IPS-NIHi11 (cell line): ENCODE results near the gene ZNF107.
"Not testable (repeated sequence)": the region's sequence is repeated elsewhere in the genome, so short reads cannot be mapped to it uniquely, and the experiment has no call there.

Source experiments
- DNase-seq: peaks from one replicate; pipeline ENCODE4 v3.0.0; 2012; ENCODE audit warnings: mixed read lengths, low spot score

Gene ZNF107

GRCh38 chr7:64643566-64643965 lies 22.4 kb upstream of the ZNF107 start:
- no peak for DNase-seq

DNA sequence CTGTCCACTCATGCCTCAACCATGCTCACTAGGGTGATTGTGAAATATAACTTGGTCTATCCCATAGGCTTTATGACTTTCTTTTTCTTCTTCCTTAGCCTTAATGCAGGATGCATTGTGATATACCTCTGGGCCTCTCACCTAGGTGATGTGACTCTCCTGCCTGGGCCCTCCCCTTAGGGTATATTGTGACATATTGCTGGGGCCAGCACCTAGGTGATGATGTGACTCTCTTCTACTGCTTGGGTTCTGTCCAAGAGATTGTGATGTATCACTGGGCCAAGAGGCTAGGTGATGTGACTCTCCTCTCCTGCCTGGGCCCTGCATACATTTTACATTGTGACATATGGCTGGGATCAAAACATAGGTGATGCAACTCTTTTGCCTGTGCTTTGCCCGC lies 14.7 kb upstream of the ZNF107 start:
- DNase-seq: no peak

GRCh38 chr7:64651632-64652165 lies 14.2 kb upstream of the ZNF107 start:
- no peak for DNase-seq

GRCh38 chr7:64653721-64654401 lies 12.1 kb upstream of the ZNF107 start:
- DNase-seq: no peak

- DNase-seq: no peak
These were observed 11.0 kb upstream of the ZNF107 start for GRCh38 chr7:64654796-64655548.

- DNase-seq: no peak
These were observed 10.1 kb upstream of the ZNF107 start for GRCh38 chr7:64655811-64656210.

GRCh38 chr7:64656489-64656888 lies 9.4 kb upstream of the ZNF107 start:
- DNase-seq: no peak

DNA sequence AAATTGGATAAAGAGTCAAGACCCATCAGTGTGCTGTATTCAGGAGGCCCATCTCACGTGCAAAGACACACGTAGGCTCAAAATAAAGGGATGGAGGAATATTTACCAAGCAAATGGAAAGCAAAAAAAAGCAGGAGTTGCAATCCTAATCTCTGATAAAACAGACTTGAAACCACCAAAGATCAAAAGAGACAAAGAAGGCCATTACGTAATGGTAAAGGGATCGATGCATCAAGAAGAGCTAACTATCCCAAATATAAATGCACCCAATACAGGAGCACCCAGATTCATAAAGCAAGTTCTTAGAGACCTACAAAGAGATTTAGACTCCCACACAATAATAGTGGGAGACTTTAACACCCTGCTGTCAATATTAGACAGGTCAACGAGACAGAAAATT lies 3.8 kb upstream of the ZNF107 start:
- DNase-seq: not testable (repeated sequence)

DNA sequence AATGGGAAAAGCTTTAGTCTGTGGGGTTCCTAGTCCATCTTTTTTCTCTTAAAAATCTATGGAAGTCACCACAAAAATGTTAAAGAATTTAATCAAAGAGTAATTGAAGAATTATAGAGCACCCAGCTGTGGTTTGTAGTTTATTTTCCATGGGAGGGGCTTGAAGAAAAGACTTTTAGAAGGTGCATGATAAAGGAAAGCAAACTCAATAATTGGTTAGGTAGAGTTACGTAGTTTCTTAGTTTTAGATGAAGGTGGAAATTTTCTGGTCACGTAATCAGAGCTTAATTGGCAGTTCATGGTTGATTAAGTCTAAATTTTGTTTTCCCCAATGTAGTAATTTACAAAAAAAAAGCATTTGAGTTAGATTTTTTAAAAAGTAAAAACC lies 724 bp downstream of the ZNF107 start:
- no peak for DNase-seq

GRCh38 chr7:64667311-64667710 lies 1.4 kb downstream of the ZNF107 start:
- no peak for DNase-seq

DNA sequence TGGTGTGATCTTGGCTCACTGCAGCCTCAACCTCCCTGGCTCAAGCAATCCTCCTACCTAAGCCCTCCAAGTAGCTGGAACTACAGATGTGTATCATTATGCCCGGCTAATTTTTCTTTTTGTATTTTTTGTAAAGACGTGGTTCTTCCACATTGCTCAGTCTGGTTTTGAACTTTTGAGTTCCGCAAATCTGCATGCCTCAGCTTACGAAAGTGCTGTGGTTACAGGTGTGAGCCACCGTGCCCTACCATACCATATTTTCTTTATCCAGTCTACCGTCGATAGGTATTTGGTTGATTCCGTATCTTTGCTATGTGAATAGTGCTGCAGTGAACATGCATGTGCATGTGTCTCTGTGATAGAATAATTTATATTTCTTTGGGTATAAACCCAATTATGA lies 6.5 kb downstream of the ZNF107 start:
- no peak for DNase-seq

- DNase-seq: peak; percentile 35
These were observed 19.2 kb downstream of the ZNF107 start for GRCh38 chr7:64685091-64685490.

- no peak for DNase-seq
These were observed 19.8 kb downstream of the ZNF107 start for GRCh38 chr7:64685741-64686140.

GRCh38 chr7:64686493-64687184 lies 20.7 kb downstream of the ZNF107 start:
- no peak for DNase-seq

GRCh38 chr7:64687249-64687648 lies 21.3 kb downstream of the ZNF107 start:
- DNase-seq: no peak

DNA sequence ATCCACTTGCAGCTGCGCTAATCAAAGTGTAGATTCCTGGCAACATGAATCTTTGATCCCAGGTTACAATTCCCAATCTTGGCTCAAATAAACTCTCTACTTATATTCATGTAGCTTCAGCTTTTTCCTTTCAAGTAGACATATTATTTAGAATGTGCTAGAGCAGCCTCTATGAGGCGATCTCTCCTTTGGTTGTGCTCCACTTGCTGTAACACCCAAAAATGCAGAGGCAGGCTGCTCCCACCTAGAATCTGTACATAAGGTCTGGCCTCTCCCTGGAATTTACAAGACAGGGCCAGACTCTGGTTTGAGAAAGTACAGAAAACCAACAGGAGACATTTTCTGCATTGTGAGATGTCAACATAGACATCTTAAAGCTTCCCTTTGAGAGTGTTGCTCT lies 23.1 kb downstream of the ZNF107 start:
- no peak for DNase-seq

- no peak for DNase-seq
These were observed 25.9 kb downstream of the ZNF107 start for GRCh38 chr7:64691831-64692230.

DNA sequence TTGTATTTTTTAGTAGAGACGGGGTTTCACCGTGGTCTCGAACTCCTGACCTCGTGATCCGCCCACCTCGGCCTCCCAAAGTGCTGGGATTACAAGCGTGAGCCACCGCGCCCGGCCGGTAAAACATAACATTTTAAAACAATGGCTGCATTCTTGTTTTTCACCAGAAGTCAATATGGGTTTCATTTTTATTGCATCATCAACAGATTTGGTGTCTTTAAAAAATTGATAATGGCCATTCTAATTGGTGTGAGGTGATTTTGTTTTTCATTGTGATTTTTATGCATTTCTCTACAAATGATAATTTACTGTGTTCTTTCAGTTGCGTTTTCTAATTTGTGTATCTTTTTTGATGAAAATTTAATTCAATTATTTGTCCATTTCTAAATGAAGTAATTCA lies 31.9 kb downstream of the ZNF107 start:
- DNase-seq: not testable (repeated sequence)

DNA sequence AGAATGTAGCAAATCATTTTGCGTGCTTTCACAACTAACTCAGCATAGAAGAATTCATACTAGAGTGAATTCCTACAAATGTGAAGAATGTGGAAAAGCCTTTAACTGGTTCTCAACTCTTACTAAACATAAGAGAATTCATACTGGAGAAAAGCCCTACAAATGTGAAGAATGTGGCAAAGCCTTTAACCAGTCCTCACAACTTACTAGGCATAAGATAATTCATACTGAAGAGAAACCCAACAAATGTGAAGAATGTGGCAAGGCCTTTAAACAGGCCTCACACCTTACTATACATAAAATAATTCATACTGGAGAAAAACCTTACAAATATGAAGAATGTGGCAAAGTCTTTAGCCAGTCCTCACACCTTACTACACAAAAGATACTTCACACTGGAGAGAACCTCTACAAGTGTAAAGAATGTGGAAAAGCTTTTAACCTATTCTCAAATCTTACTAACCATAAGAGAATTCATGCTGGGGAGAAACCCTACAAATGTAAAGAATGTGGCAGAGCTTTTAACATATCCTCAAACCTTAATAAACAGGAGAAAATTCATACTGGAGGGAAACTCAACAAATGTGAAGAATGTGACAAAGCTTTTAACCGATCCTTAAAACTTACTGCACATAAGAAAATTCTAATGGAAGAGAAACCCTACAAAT lies 40.8 kb downstream of the ZNF107 start:
- no peak for DNase-seq

DNA sequence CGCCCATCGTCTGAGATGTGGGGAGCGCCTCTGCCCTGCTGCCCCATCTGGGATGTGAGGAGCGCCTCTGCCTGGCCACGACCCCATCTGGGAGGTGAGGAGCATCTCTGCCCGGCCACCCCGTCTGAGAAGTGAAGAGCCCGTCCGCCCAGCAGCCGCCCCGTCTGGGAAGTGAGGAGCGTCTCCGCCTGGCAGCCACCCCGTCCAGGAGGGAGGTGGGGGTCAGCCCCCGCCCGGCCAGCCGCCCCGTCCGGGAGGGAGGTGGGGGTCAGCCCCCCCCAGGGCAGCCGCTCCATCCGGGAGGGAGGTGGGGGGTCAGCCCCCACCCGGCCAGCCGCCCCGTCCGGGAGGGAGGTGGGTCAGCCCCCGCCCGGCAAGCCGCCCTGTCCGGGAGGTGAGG lies 52.0 kb downstream of the ZNF107 start:
- not testable (repeated sequence) for DNase-seq

DNA sequence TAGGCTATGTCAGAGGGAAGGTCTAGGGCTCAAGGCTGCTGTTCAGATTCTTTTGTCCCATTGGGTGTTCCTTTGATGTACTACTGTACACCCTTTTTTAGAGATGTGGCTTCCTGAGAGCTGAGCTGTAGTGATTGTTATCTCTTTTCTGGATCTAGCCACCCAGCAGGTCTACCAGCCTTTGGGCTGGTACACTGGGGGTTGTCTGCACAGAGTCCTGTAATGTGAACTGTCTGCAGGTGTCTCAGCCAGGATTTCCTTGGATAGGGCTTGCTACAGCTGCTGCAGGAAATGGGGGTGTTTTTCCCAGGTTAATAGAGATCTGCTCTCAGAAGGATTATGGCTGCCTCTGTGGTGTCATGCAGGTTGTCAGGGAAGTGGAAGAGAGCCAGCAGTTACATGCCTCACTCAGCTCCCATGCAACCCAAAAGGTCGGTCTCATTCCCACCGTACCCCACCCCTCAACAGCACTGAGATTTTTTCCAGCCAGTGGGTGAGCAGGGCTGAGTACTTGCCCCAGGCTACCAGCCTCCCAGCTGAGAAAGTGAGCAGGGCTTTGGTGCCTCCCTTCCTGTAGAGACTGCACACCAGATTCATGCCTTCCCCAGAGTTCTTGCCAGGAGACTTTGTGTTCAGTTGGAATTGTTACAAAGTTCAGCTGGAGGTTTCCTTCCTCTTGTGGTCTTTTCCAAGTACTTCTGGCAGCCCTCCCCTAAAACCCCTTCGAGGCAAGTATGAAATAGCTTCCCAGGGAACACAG lies 63.3 kb downstream of the ZNF107 start:
- DNase-seq: no peak
